OCI-LY1 (cell line): ENCODE measurements around the gene NEGR1.

Source experiments
- EZH2 ChIP-seq: fragments of 200-600 bp; sonication (generic), shearing (Covaris generic); IDR thresholded peaks from 2 replicates; pipeline ENCODE4 v1.8.0; 2017; ENCODE audit warnings: borderline replicate concordance, mixed run types, mild to moderate bottlenecking, antibody characterized with exemption, low read length, moderate library complexity, mixed read lengths
- TF ChIP-seq, protein P1 (sequence below): fragments of 200-600 bp; sonication (generic), shearing (Covaris generic); IDR thresholded peaks from 2 replicates; pipeline ENCODE4 v1.5.1; 2017; ENCODE audit warnings: mild to moderate bottlenecking, antibody characterized with exemption, low read length, moderate library complexity, mixed read lengths

DNA sequence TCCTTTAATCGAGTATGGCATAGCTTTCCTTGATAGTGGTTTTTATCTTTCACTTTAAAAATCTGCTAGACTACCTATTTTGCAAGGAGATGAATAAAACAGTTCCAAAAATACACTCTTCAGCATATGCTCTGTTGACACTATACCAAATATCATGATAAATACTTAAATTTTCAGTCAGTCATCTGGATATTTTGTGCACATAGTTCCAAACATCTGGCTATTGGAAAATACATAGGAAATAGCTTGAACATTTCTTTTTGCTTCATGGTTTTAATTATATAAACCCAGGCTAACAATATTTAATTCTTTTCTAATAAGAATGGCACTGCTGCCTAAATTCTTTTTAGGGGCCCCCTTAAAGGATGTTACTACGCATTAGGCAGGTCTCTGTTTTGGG, 342.1 kb downstream of the NEGR1 start:
- TF ChIP-seq, protein P1, sequence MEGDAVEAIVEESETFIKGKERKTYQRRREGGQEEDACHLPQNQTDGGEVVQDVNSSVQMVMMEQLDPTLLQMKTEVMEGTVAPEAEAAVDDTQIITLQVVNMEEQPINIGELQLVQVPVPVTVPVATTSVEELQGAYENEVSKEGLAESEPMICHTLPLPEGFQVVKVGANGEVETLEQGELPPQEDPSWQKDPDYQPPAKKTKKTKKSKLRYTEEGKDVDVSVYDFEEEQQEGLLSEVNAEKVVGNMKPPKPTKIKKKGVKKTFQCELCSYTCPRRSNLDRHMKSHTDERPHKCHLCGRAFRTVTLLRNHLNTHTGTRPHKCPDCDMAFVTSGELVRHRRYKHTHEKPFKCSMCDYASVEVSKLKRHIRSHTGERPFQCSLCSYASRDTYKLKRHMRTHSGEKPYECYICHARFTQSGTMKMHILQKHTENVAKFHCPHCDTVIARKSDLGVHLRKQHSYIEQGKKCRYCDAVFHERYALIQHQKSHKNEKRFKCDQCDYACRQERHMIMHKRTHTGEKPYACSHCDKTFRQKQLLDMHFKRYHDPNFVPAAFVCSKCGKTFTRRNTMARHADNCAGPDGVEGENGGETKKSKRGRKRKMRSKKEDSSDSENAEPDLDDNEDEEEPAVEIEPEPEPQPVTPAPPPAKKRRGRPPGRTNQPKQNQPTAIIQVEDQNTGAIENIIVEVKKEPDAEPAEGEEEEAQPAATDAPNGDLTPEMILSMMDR, result no peak
- no peak for TF ChIP-seq EZH2
